Lower leg skin (tissue), 4 donors: Measurements from ENCODE around the gene MIDN. TPM values are rescaled to one million over a fixed set of nuclear protein-coding genes. Genes with fewer than 3 reads are reported as not detected.

Experiments
- DNase-seq, 2 donors: peaks; one replicate each; pipeline ENCODE4 v3.0.0-alpha.2; 2019; ENCODE audit warnings: low spot score in 2 of 2
- H3K4me3 ChIP-seq: fragments of 200-600 bp; sonication (generic); 2 replicates; pipeline ENCODE4 v1.5.1; 2017; ENCODE audit warnings: mild to moderate bottlenecking, low read depth; ENCODE audit not compliant: poor library complexity, severe bottlenecking
- POLR2A ChIP-seq, 2 donors: fragments of 450-650 bp; IDR thresholded peaks; one replicate each; pipeline ENCODE4 v1.6.1; 2016 to 2017; ENCODE audit warnings: antibody characterized with exemption in 2 of 2, mild to moderate bottlenecking in 1 of 2, moderate library complexity in 1 of 2
- WGBS, 2 donors: methylation state at CpG; one replicate each; pipeline ENCODE4 v1.1.5; 2018; 5-methylcytosine and 5-hydroxymethylcytosine counted together
- intact Hi-C: fragments of 100-400 bp; cut with DNase I; formaldehyde crosslinking; loops from one replicate; pipeline ENCODE4 v1.15.0; 2023; ENCODE audit warnings: low total_unique reads
- total RNA-seq, 4 donors: library from RNA; depleted of rRNA; stranded (reverse); fragments of >200 nt; gene quantifications; one replicate each; pipeline ENCODE4 v1.1.0, GENCODE V29; 2016
- TF ChIP-seq, protein P1 (sequence below), 3 donors: fragments of 450-650 bp; IDR thresholded peaks; one replicate each; pipeline ENCODE4 v1.5.1; 2016; ENCODE audit warnings: antibody characterized with exemption in 3 of 3, mild to moderate bottlenecking in 3 of 3, moderate library complexity in 2 of 3

MIDN gene
- total RNA-seq, 4 donors from 2014 or later, result 59.7 to 119 (median 78.7) TPM

DNA sequence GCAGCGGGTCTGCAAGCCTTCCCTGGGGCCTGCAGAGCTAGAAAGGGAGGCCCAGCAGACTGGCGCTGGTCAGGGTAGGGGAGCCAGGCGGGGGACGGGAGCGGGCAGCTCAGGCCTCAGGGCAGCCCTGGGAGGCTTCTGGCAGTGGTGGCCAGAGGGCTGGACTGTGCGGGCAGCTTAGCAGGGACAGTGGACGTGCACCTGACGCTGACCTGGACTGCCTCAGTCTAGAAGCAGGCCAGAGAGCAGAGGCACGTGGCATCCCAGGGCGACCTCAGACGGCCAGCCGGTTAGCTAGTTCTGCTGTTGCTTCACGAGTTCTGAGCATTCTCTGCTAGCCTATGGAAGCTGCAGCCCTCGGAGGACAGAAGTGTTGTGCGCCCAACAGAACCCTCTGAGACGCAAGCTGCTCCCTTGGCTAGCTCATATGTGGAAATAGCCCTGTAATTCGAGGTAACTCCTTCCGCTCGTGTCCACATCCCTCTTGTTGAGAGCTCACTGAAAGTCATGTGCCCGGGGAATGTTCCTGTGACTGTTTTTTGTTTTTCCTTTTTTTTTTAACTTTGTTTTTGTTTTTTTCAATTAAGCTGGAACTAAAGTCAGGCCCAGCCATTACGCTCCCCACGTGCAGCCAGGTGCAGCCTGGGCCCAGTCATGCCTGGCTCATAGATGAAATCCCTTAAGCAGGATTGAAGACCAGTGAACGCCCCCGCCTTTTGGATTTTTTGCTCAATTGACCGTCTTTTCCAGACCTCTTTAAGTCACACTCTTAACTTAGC lies 25.1 kb downstream of the MIDN start:
- no peak for TF ChIP-seq POLR2A (IDR thresholded peaks at IDR 0.05)
- TF ChIP-seq, protein P1, sequence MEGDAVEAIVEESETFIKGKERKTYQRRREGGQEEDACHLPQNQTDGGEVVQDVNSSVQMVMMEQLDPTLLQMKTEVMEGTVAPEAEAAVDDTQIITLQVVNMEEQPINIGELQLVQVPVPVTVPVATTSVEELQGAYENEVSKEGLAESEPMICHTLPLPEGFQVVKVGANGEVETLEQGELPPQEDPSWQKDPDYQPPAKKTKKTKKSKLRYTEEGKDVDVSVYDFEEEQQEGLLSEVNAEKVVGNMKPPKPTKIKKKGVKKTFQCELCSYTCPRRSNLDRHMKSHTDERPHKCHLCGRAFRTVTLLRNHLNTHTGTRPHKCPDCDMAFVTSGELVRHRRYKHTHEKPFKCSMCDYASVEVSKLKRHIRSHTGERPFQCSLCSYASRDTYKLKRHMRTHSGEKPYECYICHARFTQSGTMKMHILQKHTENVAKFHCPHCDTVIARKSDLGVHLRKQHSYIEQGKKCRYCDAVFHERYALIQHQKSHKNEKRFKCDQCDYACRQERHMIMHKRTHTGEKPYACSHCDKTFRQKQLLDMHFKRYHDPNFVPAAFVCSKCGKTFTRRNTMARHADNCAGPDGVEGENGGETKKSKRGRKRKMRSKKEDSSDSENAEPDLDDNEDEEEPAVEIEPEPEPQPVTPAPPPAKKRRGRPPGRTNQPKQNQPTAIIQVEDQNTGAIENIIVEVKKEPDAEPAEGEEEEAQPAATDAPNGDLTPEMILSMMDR (IDR thresholded peaks at IDR 0.05), result no peak
- 80 to 83% methylated on average over 25 of the region's 25 CpGs for WGBS, 2 donors
- no peak overlapping the region for H3K4me3 ChIP-seq
- no peak for DNase-seq
- intact Hi-C loops, result no loop called here

DNA sequence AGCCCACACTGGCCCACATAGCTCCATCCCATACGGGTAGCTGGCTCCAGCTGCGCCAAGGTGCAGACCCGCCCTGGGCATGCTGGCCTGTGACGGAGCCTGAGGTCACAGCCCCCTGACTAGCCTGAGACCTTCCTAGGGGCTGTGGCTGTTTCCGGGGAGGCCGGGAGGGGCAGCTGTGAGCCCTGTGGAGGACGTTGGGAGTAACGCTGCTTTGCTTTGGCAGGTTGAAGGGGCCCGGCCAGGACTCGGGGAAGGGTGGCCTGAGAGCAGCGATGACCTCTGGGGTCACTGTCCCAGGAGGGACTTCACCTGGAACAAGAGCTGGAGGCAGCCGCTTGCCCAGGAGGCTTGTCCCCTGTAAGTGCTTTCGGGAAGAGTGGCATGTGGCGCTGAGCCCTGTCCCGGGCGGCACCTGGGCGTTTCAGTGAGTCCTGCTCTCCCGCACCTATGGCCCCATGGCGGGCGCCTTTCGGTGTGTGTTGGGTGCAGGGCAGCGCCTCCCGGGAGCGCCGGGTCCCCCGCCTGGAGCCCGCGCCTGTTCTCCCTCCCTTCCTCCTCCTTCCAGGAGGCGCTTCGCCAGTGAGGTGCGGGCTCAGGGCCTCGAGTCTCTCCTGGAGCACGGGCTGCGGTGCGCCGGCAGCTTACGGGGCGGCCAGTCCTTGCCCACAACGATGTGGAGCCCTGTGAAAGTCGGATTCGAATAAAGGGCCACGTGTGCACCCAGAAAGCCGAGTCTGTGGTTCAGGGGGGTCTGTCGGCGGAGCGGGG lies 25.9 kb downstream of the MIDN start:
- 69 to 82% methylated on average over 38 to 46 of the region's 46 CpGs for WGBS, 2 donors
- TF ChIP-seq POLR2A (IDR thresholded peaks at IDR 0.05), result no peak
- TF ChIP-seq, protein P1 (IDR thresholded peaks at IDR 0.05), result no peak
- intact Hi-C loops, result no loop called here
- no peak overlapping the region for H3K4me3 ChIP-seq
- no peak for DNase-seq

DNA sequence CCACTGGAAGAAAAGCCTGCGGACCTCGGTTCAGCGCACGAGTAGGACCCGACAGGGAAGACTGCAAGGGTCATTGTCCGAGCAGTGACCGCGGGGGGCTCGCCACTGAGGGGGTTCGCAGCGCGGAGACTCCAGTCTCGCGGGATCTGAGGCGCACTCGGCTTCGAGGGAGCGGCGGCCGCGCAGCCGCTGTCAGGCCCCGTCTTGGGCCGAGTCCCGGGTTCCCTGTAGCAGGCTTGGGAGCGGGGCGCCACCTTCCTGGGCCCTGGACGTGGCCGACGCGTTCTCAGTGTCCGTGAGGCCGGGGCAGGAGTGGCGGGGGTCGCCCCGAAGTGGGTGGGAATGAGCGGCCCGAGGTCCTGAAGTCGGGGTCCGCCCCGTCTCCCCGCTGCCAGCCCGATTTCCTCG lies 26.5 kb downstream of the MIDN start:
- no peak for TF ChIP-seq POLR2A (IDR thresholded peaks at IDR 0.05)
- TF ChIP-seq, protein P1 (IDR thresholded peaks at IDR 0.05), result no peak
- no peak for DNase-seq
- WGBS, 2 donors, result 24 to 26% methylated on average over 21 to 25 of the region's 44 CpGs
- no peak overlapping the region for H3K4me3 ChIP-seq
- intact Hi-C loops, result loop anchor here (5.0 kb wide), 1 partner anchor 172 kb away; no protein-coding TSS in a partner anchor

DNA sequence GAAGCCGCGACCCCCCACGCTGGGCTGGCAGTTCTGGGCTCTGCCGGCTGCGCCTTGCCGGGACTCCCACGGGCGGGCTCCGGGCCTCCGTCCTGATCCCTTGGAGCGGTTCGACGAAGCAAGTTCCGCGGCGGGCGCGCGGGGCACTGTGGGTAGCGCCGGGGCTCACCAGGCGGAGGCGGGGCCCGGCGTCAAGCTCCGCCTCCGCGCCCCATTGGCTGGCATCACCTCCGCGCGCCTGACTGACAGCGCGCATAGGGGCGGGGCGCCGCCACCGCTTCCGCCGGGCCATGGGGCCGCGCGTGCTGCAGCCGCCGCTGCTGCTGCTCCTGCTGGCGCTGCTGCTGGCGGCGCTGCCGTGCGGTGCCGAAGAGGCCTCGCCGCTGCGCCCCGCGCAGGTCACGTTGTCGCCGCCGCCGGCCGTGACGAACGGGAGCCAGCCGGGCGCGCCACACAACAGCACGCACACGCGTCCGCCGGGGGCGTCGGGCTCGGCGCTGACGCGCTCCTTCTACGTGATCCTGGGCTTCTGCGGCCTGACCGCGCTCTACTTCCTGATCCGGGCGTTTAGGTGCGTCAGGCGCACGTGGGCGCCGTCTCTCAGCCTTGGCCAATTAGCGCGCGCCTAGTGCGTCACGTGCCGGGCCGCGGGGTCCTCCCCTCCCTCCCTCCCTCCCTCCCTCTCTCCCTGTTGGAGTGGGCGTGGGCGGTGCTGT lies 27.0 kb downstream of the MIDN start, which contains the start of gene FAM174C:
Gene FAM174C, plus strand, starts transcription at position 271 of the 716 bp plus-strand sequence. Its CDS starts 20 bp downstream, at position 291.
- DNase-seq, result peak; percentile 93 to 99
- TF ChIP-seq, protein P1 (IDR thresholded peaks at IDR 0.05), result no peak
- no peak for TF ChIP-seq POLR2A (IDR thresholded peaks at IDR 0.05)
- peak within 1 kb of the TSS; percentile 47 for H3K4me3 ChIP-seq
- intact Hi-C loops, result loop anchor here (5.0 kb wide), 1 partner anchor 172 kb away; no protein-coding TSS in a partner anchor
- 0% methylated on average over 10 to 22 of the region's 98 CpGs for whole genome bisulfite sequencing, 2 donors

DNA sequence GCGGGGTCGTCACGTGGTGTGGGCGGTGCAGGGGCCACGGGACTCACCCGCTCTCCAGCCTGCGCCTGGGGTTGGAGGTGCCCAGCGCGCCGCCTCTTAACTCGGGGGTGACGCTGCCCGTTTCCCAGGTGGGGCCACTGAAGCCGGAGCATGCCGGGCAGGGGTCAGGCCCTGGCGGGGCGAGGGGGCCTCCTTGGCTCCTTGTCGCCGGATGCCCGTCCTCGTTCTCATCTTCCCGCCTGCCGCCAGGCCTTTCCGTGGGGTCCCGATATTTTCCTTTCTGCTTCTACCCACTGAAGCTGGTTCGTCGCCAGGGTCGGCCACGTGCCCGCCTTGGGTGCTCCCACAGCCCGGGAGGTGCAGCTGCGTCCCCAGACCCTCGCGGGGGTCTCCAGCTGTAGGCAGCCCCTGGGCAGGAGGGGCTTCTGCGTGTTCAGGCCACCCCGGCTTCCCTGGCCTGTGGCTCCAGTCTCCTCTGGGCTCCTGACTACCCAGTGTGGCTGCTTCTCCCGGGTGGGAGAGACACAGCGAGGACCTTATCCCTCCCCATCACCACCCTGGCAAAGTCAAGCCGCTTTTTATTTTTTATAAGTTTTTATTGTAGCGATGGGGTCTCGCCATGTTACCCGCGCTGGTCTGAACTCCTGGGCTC lies 27.7 kb downstream of the MIDN start:
- peak overlapping the region; percentile 47 for H3K4me3 ChIP-seq
- WGBS, 2 donors, result 7 to 9% methylated on average over 28 to 31 of the region's 43 CpGs
- TF ChIP-seq, protein P1 (IDR thresholded peaks at IDR 0.05), result no peak
- no peak for TF ChIP-seq POLR2A (IDR thresholded peaks at IDR 0.05)
- intact Hi-C loops, result loop anchor here (5.0 kb wide), 1 partner anchor 171 kb away; no protein-coding TSS in a partner anchor
- DNase-seq, result peak in 1 of 2 donors; percentile 94
